CD4-positive, alpha-beta T cell treated with Interleukin-6 for 4 hours (primary cell): ENCODE results near the gene DENND1B.

ENCODE experiments used
- DNase-seq: peaks from one replicate; pipeline ENCODE4 v3.0.0-alpha.2; 2020; ENCODE audit warnings: mixed read lengths

DENND1B gene

GRCh38 chr1:197463142-197463541, 312.1 kb downstream of the DENND1B start:
- DNase-seq: no peak

- no peak for DNase-seq
These were observed 312.7 kb downstream of the DENND1B start for GRCh38 chr1:197462539-197462938.
